Measurements from ENCODE around the gene KLRC3.
"Not testable (repeated sequence)": the region's sequence is repeated elsewhere in the genome, so short reads cannot be mapped to it uniquely, and the experiment has no call there.

GRCh38 chr12:10441144-10441543, 20.7 kb upstream of the KLRC3 start:
- TF ChIP-seq CTCF, POLR2A (IDR thresholded peaks at IDR 0.05): not testable (repeated sequence)

Data from heart left ventricle (tissue), 13 donors.